PFSK-1 (cell line): ENCODE measurements around the gene MARK3.
A peak's percentile ranks its signal among the peaks of the same experiment; 100 is the strongest.

Experiments
- FOXP2 ChIP-seq: optimal IDR thresholded peaks from 2 replicates; pipeline ENCODE3; 2011; ENCODE audit warnings: borderline replicate concordance, control low read depth, inconsistent platforms; ENCODE audit not compliant: insufficient read depth; ENCODE audit errors: extremely low read length, extremely low read depth
- POLR2AphosphoS5 ChIP-seq: IDR thresholded peaks from 2 replicates; pipeline ENCODE4 v1.6.1; 2012; ENCODE audit warnings: low read depth, mild to moderate bottlenecking, control low read depth, low read length, moderate library complexity
- REST ChIP-seq, 2 experiments: IDR thresholded peaks; 2 replicates each; pipeline versions ENCODE4 v1.6.1 to v1.8.0; 2011 to 2012; ENCODE audit warnings: low read depth in 2 of 2, low read length in 2 of 2, control low read depth in 1 of 2, inconsistent platforms in 1 of 2, mild to moderate bottlenecking in 1 of 2, moderate library complexity in 1 of 2; ENCODE audit not compliant: insufficient read depth in 1 of 2
- SIN3A ChIP-seq: IDR thresholded peaks from 2 replicates; pipeline ENCODE4 v1.6.1; 2012; ENCODE audit warnings: mild to moderate bottlenecking, low read length, moderate library complexity, borderline replicate concordance; ENCODE audit not compliant: insufficient read depth
- TAF1 ChIP-seq: IDR thresholded peaks from 2 replicates; pipeline ENCODE4 v1.6.1; 2012; ENCODE audit warnings: low read length, control low read depth, borderline replicate concordance; ENCODE audit not compliant: insufficient read depth

Gene MARK3

GRCh38 chr14:103401223-103402214 lies 16.3 kb downstream of the MARK3 start:
- TF ChIP-seq REST (IDR thresholded peaks at IDR 0.05; ENCODE audit: insufficient read depth in 1 of 2, low read depth in 2 of 2, low read length in 2 of 2) (no peak), FOXP2 (peak; percentile 15), SIN3A (no peak)

- no peak for TF ChIP-seq TAF1
- TF ChIP-seq REST (IDR thresholded peaks at IDR 0.05; ENCODE audit: insufficient read depth in 1 of 2, low read depth in 2 of 2, low read length in 2 of 2) = no peak
- no peak for TF ChIP-seq FOXP2
- no peak for TF ChIP-seq SIN3A
- TF ChIP-seq POLR2AphosphoS5 = no peak
Observed at GRCh38 chr14:103402695-103403094, 17.5 kb downstream of the MARK3 start.

- no peak for TF ChIP-seq SIN3A
- no peak for TF ChIP-seq TAF1
- TF ChIP-seq REST (IDR thresholded peaks at IDR 0.05; ENCODE audit: insufficient read depth in 1 of 2, low read depth in 2 of 2, low read length in 2 of 2) = no peak
- TF ChIP-seq POLR2AphosphoS5 = no peak
- TF ChIP-seq FOXP2 = no peak
Observed at GRCh38 chr14:103404032-103404918, 19.1 kb downstream of the MARK3 start.

DNA sequence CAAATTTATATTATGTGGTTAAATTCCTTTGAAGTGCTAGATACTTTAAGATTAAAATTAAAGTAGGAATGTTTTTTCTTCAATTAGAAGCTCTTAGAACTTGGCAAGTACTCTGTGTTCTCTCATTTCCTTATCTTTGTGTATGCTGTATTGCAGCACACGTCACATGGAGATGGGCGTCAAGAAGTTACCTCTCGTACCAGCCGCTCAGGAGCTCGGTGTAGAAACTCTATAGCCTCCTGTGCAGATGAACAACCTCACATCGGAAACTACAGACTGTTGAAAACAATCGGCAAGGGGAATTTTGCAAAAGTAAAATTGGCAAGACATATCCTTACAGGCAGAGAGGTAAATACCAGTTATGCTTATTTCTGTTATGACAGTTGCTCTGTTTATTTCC lies 19.7 kb downstream of the MARK3 start:
- TF ChIP-seq TAF1 = no peak
- no peak for TF ChIP-seq POLR2AphosphoS5
- TF ChIP-seq REST (IDR thresholded peaks at IDR 0.05; ENCODE audit: insufficient read depth in 1 of 2, low read depth in 2 of 2, low read length in 2 of 2) = no peak
